Measurements from ENCODE around the gene TSPAN2.

Gene TSPAN2

GRCh38 chr1:115056395-115056798 lies 32.9 kb downstream of the TSPAN2 start:
- no peak for TF ChIP-seq CTCF (IDR thresholded peaks at IDR 0.05)
- H3K4me1 Mint-ChIP-seq, result no peaks in the 10 kb centered on the region
- H3K27ac Mint-ChIP-seq, result no peak overlapping the region
- peak; percentile 70 for DNase-seq
- H3K27me3 Mint-ChIP-seq (ENCODE audit: low read depth, poor library complexity), result no peaks in the 10 kb centered on the region
- H3K4me3 Mint-ChIP-seq, result no peak overlapping the region
- no peaks in the 10 kb centered on the region for H3K36me3 Mint-ChIP-seq (ENCODE audit: low read depth)
- H3K9me3 Mint-ChIP-seq, result no peaks in the 10 kb centered on the region

GRCh38 chr1:115052454-115053083 lies 36.7 kb downstream of the TSPAN2 start:
- Mint-ChIP-seq H3K4me1 (no peaks in the 10 kb centered on the region), H3K4me3 (no peak overlapping the region), H3K9me3 (no peaks in the 10 kb centered on the region), H3K27ac (no peak overlapping the region), H3K27me3 (ENCODE audit: low read depth, poor library complexity) (no peaks in the 10 kb centered on the region), H3K36me3 (ENCODE audit: low read depth) (no peaks in the 10 kb centered on the region)
- TF ChIP-seq CTCF (IDR thresholded peaks at IDR 0.05), result peak; percentile 83
- DNase-seq, result peak; percentile 65

- no peak for TF ChIP-seq CTCF (IDR thresholded peaks at IDR 0.05)
- DNase-seq, result no peak
- Mint-ChIP-seq H3K36me3 (ENCODE audit: low read depth) (peaks cover 6% of the 10 kb centered on the region), H3K4me1 (no peaks in the 10 kb centered on the region), H3K9me3 (peaks cover 5% of the 10 kb centered on the region), H3K27me3 (ENCODE audit: low read depth, poor library complexity) (no peaks in the 10 kb centered on the region), H3K27ac (no peak overlapping the region), H3K4me3 (no peak overlapping the region)
Observed at GRCh38 chr1:115051850-115052249, 37.5 kb downstream of the TSPAN2 start.

- Mint-ChIP-seq H3K9me3 (peaks cover 23% of the 10 kb centered on the region), H3K4me3 (no peak overlapping the region), H3K27ac (no peak overlapping the region), H3K27me3 (ENCODE audit: low read depth, poor library complexity) (no peaks in the 10 kb centered on the region), H3K36me3 (ENCODE audit: low read depth) (peaks cover 41% of the 10 kb centered on the region), H3K4me1 (no peaks in the 10 kb centered on the region)
- no peak for TF ChIP-seq CTCF (IDR thresholded peaks at IDR 0.05)
- no peak for DNase-seq
Observed at GRCh38 chr1:115046751-115047150, 42.6 kb downstream of the TSPAN2 start.

GRCh38 chr1:115041654-115042053 lies 47.6 kb downstream of the TSPAN2 start:
- Mint-ChIP-seq H3K27me3 (ENCODE audit: low read depth, poor library complexity) (no peaks in the 10 kb centered on the region), H3K27ac (no peak overlapping the region), H3K36me3 (ENCODE audit: low read depth) (peaks cover 33% of the 10 kb centered on the region), H3K9me3 (peaks cover 16% of the 10 kb centered on the region), H3K4me3 (no peak overlapping the region), H3K4me1 (no peaks in the 10 kb centered on the region)
- DNase-seq, result no peak
- TF ChIP-seq CTCF (IDR thresholded peaks at IDR 0.05), result peak; percentile 38

- no peaks in the 10 kb centered on the region for H3K4me1 Mint-ChIP-seq
- no peak for DNase-seq
- TF ChIP-seq CTCF (IDR thresholded peaks at IDR 0.05), result no peak
- no peak overlapping the region for H3K4me3 Mint-ChIP-seq
- peaks cover 3% of the 10 kb centered on the region for H3K27me3 Mint-ChIP-seq (ENCODE audit: low read depth, poor library complexity)
- peaks cover 4% of the 10 kb centered on the region for H3K9me3 Mint-ChIP-seq
- H3K36me3 Mint-ChIP-seq (ENCODE audit: low read depth), result peaks cover 22% of the 10 kb centered on the region
- no peak overlapping the region for H3K27ac Mint-ChIP-seq
Observed at GRCh38 chr1:115040501-115040900, 48.8 kb downstream of the TSPAN2 start.
